OCI-LY3 (cell line): ENCODE data around the gene ACTR10.

ENCODE experiments used
- EZH2phosphoT487 ChIP-seq: fragments of 200-600 bp; shearing (Covaris generic); IDR thresholded peaks from 2 replicates; pipeline ENCODE4 v1.6.1; 2018; ENCODE audit warnings: antibody characterized with exemption, mixed run types, low read depth
- TF ChIP-seq, protein P1 (sequence below): fragments of 200-600, 300-600 bp; sonication (generic); IDR thresholded peaks from 2 replicates; pipeline ENCODE4 v1.5.1; 2014; ENCODE audit warnings: antibody characterized with exemption, low read length, low read depth

DNA sequence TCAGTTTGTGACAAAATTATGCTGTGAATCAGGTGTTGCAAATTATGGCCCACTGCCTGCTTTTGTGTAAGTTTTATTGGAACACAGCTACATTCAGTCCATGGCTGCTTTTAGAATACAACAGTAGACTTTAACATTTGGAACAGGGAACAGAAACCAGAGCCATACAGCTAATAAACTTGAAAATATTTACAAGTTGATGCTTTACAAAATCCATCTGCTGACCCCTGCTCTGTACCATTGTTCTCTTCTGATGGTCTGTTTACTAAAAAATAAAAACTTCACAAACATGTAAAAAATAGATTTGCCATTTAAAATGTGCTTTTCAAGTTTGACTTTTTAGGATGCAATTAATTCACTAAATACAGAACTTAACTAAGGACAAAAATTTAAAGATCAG, 65.5 kb downstream of the ACTR10 start:
- TF ChIP-seq EZH2phosphoT487, result no peak
- TF ChIP-seq, protein P1, sequence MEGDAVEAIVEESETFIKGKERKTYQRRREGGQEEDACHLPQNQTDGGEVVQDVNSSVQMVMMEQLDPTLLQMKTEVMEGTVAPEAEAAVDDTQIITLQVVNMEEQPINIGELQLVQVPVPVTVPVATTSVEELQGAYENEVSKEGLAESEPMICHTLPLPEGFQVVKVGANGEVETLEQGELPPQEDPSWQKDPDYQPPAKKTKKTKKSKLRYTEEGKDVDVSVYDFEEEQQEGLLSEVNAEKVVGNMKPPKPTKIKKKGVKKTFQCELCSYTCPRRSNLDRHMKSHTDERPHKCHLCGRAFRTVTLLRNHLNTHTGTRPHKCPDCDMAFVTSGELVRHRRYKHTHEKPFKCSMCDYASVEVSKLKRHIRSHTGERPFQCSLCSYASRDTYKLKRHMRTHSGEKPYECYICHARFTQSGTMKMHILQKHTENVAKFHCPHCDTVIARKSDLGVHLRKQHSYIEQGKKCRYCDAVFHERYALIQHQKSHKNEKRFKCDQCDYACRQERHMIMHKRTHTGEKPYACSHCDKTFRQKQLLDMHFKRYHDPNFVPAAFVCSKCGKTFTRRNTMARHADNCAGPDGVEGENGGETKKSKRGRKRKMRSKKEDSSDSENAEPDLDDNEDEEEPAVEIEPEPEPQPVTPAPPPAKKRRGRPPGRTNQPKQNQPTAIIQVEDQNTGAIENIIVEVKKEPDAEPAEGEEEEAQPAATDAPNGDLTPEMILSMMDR, result no peak
